SH-SY5Y (cell line): ENCODE measurements around the gene TNFRSF1B.

ENCODE experiments used
- GATA2 ChIP-seq: IDR thresholded peaks from 2 replicates; pipeline ENCODE4 v1.6.1; 2011; ENCODE audit warnings: mild to moderate bottlenecking, low read depth, low read length
- GATA3 ChIP-seq: IDR thresholded peaks from 2 replicates; pipeline ENCODE4 v1.6.1; 2011; ENCODE audit warnings: low read depth, mild to moderate bottlenecking, low read length, moderate library complexity

Gene TNFRSF1B

DNA sequence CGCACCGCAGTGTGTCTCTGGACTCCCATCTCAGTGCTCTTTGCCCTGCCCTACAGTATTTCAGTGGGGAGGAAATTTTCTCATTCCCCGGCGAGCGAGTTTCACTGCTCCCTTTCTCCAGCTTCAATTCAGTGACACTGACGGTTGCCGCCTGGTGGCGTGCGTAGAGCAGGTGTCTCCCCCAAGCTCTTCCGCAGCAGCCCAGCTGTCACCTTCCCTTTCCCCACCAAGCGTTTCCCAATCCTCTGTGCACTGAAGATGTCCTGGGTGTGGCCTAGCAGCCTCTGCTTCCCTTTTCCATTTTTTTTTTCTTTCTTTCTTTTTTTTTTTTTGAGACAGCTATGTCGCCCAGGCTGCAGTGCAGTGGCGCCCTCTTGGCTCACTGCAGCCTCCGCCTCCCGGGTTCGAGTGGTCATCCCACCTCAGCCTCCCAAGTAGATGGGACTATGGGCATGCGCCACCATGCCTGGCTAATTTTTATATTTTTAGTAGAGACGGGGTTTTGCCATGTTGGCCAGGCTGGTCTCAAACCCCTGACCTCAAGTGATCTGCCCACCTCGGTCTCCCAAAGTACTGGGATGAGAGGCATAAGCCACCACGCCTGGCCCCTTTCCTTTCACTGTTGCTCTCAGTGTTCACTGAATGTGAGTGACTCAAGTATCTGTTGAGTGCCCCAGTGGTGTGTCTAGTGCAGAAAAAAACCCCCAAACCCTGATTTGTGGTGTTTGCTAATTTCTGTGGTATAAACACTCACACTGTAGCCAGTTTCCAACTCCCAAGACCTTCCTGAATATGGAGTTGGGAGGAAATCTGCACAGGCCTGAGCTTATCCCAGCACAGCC is 30.1 kb downstream of the TNFRSF1B start:
- TF ChIP-seq GATA3, result no peak
- no peak for TF ChIP-seq GATA2

DNA sequence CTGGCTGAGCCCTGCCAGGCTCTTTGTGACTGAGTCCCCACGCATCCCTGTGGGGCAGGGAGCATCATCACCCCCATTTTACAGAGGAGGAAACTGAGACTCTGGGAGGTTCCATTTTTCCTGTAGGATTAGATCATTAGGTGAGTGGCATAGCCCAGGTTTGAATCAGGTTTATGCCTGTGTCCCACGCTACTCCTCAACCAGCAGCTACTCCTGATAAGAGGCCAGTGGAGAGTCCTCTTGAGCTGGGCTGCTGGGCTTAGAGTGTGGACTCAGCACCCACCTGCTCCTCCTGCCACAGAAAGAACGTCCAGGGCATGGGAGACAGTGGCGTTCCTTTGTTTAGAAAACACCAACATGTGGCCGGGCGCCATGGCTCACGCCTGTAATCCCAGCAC is 30.7 kb downstream of the TNFRSF1B start:
- no peak for TF ChIP-seq GATA3
- TF ChIP-seq GATA2, result no peak

DNA sequence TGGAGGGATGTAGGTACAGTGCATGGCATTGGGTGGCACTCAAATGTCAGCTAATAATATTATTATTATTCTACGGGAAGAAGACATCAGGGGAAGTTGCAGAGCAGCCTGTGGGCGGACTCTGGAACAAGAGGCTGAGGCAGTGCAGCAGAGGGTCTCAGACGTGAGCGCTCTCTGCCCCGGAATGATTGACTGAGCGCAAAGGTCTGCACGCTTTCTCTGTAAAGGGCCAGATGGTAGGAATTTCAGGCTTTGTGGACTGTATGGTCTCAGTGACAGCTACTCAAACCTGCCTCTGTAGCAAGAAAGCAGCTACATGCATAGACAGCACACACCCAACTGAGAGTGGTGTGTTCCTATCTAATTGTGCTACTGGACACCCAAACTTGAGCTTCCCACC is 33.4 kb downstream of the TNFRSF1B start:
- no peak for TF ChIP-seq GATA2
- no peak for TF ChIP-seq GATA3

DNA sequence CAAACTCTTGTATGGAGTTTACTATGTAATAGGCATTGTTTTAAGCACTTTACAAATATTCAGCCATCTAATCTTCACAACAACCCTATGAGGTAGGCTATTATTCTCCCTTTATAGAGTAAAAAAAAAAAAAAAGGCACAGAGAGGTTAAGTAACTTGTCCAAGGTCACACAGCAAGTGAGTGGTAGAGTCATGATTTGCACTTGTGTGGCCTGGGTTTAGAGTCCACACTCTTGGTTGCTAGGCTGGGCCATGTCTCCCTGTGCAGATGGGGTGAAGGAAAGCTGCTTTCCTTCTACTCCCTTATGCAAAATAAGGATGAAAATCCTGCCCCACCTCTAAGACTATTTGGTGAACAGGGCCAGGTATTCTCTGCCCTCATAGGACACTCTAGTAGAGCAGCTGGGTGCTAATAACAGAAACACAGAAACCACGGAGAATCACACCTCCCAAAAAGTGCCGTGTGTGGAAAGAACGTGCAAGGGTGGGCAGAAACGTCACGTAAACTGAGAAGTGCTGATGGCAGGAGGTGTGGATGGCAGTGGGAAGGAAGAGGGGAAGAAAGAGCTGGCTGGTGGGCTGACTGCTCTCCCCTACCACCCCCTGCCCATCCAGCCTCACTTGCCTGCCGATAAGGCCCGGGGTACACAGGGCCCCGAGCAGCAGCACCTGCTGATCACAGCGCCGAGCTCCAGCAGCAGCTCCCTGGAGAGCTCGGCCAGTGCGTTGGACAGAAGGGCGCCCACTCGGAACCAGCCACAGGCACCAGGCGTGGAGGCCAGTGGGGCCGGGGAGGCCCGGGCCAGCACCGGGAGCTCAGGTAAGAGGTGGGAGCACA is 34.8 kb downstream of the TNFRSF1B start:
- TF ChIP-seq GATA3, result no peak
- TF ChIP-seq GATA2, result no peak

DNA sequence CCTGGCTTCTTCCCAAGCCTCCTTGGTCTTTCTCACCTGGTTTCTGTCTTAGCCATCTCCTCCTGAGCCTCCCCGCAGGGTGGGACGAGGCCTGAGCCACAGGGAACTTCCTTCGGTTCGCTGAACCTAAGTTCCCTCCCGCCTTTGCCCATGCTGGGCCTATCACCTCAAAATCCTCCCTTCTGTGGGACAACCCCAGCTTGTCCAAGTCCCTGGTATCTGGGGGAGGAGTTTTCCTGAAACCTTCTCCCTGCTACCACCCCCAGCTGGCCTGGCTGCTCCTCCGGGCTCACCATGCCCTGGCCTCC is 35.4 kb downstream of the TNFRSF1B start:
- TF ChIP-seq GATA3 (no peak), GATA2 (no peak)

DNA sequence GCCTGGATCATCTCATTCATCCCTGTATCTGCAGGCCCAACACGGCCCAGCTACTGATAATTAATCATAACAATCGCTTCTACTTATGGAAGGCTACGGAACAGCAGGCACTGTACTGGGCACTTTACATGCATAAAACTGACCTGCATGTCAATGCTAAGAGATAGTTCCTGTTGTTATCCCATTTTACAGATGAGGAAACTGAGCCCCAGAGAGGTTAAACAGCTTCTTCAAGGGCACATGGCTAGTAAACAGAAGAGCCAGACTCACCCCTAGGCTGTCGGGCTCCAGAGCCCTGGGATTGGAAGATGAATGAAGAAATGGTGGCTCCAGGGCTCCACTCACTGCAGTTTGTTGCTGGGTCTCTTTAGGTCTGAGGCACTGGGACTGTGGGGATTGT is 35.8 kb downstream of the TNFRSF1B start:
- no peak for TF ChIP-seq GATA2
- no peak for TF ChIP-seq GATA3

DNA sequence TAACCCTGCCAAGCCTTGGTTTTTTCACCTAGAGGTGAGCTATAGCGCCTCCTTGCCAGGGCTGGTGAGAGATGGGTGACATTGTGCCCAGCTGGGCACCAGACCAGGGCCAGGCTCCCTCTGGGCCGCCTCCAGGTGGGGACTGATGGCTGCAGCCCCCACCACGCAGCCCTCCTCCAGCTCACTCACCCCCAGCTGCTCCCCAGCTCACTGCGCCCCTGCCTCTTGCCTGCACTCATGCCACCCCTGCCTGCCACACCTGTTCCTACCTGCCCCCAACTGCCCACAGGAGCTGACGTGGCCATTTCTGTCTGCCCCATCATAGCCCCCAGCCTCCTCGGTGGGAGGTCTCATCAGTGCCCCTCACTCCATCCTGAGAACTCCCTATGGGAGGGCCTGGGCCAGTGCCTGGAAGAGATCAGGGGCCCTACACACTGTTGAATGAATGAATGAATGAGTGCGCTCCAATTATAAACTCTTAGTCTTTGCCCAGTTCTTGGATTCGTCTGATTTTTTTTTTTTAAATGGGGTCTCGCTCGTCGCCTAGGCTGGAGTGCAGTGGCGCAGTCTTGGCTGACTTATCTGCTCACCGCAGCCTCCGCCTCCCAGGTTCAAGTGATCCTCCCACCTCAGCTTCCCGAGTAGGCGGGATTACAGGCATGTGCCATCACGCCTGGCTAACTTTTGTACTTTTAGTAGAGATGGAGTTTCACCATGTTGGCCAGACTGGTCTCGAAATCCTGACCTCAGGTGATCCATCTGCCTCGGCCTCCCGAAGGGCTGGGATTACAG is 36.6 kb downstream of the TNFRSF1B start:
- TF ChIP-seq GATA3 (no peak), GATA2 (no peak)

DNA sequence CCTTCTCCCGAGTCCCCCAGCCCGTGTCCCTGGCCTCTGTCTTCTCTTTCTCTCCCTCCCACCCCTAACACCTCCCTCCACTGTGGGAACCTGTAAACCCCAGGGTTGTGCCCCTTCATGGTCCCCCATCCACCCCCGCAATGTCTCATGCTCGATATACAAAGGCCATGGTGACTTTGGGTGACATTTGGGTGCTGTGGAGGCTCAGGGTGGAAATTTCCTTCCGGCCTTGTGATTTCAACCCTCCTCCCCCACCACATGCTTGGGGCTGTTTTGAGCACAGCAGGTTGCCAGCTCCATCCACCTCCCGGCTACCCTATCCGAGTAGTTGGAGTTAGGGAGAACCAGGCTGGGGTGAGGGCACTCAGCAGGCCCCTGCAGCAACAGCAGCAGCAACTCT is 37.3 kb downstream of the TNFRSF1B start:
- no peak for TF ChIP-seq GATA2
- TF ChIP-seq GATA3, result no peak

DNA sequence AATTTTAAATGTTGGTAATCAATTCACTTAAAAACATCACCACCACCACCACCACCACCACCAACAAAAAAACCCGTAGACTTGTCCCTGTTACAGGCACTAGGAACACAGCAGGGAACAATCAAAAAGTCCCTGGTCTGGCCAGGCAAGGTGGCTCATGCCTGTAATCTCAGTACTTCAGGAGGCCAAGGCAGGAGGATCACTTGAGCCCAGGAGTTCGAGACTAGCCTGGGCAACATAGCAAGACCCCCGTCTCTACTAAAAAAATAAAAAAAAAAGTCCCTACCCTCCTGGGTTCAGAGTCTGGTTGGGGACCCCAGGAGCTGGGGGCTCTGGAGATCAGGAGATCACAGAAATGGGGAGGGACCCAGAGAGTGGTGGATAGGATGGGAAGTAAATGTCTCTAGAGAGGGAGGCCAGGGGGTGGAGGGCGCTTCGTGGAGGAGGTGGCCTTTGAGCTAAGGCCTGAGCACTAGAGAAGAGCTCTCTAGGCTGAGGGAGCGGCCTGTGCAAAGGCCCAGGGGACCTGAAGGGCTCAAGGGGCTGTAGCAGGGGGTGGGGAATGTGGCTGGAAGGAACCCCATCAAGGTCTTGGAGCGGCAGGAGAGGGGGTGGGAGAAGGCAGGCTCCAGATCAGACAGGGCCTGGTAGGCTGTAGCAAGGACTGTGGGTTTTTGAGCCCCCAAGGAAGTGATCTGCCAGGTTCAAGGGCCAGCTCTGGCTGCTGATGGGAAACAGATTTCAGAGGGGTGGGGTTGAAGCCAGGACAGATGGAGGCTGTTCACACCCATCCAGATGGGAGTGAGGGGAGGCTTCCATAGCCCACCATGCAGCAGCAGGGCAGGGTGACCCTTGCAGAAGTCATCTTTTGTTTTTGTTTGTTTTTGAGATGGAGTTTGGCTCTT is 38.2 kb downstream of the TNFRSF1B start:
- TF ChIP-seq GATA2, result no peak
- no peak for TF ChIP-seq GATA3

DNA sequence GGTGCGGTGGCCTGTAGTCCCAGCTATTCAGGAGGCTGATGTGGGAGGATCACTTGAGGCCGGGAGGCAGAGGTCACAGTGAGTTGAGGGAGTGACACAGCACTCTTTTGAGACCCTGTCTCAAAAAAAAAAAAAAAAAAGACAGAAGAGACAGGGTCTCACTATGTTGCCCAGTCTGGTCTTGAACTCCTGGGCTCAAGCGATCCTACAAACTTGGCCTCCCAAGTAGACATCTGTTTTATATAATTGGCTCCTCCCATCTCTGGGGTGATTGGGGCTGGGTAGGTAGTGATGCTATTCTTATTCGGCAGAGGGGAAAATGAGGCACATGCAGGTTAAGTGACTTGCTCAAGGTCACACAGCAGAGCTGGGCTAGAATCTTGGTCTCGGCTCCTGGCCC is 39.4 kb downstream of the TNFRSF1B start:
- TF ChIP-seq GATA2, result no peak
- TF ChIP-seq GATA3, result no peak

DNA sequence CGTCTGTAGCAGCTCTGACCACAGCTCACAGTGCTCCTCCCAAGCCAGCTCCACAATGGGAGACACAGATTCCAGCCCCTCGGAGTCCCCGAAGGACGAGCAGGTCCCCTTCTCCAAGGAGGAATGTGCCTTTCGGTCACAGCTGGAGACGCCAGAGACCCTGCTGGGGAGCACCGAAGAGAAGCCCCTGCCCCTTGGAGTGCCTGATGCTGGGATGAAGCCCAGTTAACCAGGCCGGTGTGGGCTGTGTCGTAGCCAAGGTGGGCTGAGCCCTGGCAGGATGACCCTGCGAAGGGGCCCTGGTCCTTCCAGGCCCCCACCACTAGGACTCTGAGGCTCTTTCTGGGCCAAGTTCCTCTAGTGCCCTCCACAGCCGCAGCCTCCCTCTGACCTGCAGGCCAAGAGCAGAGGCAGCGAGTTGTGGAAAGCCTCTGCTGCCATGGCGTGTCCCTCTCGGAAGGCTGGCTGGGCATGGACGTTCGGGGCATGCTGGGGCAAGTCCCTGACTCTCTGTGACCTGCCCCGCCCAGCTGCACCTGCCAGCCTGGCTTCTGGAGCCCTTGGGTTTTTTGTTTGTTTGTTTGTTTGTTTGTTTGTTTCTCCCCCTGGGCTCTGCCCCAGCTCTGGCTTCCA is 40.1 kb downstream of the TNFRSF1B start:
- TF ChIP-seq GATA3, result no peak
- TF ChIP-seq GATA2, result no peak

DNA sequence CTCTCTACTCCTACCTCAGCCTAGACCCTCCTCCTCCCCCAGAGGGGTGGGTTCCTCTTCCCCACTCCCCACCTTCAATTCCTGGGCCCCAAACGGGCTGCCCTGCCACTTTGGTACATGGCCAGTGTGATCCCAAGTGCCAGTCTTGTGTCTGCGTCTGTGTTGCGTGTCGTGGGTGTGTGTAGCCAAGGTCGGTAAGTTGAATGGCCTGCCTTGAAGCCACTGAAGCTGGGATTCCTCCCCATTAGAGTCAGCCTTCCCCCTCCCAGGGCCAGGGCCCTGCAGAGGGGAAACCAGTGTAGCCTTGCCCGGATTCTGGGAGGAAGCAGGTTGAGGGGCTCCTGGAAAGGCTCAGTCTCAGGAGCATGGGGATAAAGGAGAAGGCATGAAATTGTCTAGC is 41.5 kb downstream of the TNFRSF1B start:
- TF ChIP-seq GATA3 (no peak), GATA2 (no peak)
